GM12801 (cell line): ENCODE data around the gene CRHR2.

Experiments
- TF ChIP-seq, protein P1 (sequence below): IDR thresholded peaks from one replicate; pipeline ENCODE4 v1.5.1; 2011; ENCODE audit warnings: control low read depth; ENCODE audit not compliant: insufficient read length; ENCODE audit errors: extremely low read depth

CRHR2 gene

DNA sequence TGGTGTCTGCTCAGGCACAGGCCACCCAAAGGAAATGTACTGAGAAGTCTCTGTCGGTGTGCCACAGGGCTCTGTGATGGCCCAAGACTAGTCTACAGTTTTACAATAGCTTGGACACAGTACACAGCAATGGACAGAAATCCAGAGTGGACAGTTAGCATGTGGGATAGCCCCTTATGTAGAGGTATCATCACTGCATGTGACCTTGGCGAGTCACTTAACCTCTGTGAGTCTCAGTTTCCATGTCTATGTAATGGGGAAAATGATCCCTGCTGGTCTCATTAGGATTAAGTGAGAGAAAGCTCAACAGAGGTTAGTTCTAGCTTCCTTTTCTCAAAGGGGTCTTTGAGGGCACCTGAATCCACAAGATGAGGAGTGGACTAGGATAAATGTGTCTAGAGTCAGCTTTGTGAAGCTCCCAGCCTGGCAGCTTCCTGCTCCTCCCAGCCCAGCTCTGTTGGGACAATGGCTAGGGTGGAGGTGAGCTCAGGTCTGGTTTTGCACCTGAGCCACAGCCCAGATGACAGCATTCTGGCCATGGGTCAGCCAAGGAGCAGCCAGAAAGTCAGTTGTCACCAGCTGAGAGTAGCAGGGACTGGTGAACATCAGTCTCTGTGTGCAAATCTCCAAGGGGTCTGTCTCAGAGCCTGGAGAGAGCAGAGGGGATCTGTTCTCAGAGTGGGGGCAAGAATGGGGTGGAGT is 17.9 kb downstream of the CRHR2 start:
- TF ChIP-seq, protein P1, sequence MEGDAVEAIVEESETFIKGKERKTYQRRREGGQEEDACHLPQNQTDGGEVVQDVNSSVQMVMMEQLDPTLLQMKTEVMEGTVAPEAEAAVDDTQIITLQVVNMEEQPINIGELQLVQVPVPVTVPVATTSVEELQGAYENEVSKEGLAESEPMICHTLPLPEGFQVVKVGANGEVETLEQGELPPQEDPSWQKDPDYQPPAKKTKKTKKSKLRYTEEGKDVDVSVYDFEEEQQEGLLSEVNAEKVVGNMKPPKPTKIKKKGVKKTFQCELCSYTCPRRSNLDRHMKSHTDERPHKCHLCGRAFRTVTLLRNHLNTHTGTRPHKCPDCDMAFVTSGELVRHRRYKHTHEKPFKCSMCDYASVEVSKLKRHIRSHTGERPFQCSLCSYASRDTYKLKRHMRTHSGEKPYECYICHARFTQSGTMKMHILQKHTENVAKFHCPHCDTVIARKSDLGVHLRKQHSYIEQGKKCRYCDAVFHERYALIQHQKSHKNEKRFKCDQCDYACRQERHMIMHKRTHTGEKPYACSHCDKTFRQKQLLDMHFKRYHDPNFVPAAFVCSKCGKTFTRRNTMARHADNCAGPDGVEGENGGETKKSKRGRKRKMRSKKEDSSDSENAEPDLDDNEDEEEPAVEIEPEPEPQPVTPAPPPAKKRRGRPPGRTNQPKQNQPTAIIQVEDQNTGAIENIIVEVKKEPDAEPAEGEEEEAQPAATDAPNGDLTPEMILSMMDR: no peak

DNA sequence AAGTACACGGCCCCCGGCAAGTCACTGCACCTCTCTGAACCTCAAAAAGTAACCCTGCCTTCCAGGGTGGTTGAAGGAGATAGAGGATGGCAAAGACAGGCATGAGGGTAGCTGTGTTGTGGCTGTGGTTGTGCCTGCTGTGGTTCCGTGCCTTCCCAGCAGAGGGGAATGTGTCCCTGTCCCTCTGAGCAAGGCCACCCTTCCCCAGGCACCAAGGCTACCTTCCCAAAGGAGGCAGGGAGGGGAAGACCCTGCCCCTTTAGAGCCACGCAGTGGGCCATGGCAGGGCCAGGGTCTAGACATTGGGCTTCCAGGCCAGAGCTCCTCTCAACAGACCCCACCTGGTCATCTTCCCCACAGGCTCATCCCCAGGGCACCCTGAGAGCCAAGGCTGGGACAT is 18.8 kb downstream of the CRHR2 start:
- TF ChIP-seq, protein P1: no peak

DNA sequence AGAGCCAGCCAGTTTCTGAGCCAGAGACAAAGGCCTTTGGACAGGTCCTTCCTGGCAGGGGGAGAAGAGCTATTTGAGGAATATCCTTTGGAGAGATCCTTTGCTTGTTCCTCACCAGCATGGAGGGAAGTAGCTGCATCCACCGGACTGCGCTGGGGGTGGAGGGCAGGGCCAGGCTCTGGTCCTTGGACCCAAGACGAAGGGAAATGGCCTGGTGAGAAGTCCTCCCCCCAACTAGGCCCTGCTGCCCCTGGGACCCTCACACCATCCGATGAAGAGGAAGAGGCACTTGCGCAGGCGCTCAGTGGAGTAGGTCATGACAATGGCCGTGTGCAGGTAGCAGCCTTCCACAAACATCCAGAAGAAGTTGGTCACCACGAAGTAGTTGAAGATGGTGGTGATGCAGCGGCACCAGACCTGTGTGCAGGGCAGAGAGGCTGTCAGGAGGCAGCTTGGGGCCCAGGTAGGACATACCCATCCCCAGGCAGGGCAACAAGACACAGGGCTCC is 19.8 kb downstream of the CRHR2 start:
- TF ChIP-seq, protein P1: no peak

DNA sequence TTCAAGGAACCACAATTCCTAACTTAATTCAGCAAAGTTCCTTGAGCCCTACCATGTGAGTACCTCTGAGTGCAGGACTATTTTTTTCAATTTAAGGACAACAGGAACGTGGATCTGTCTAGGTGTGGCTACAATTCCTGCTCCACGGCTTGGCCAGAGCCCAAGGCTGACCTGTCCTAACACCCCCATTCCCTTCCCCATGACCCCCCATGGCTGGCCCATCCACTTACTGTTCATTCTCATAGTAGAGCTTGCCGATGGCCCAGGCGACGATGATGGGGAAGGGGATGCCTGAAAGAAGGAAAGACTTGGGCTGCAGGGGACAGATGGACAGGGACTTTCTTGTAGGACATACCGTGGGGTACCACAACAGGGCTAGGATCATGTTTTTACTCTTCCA is 20.3 kb downstream of the CRHR2 start:
- TF ChIP-seq, protein P1: no peak

DNA sequence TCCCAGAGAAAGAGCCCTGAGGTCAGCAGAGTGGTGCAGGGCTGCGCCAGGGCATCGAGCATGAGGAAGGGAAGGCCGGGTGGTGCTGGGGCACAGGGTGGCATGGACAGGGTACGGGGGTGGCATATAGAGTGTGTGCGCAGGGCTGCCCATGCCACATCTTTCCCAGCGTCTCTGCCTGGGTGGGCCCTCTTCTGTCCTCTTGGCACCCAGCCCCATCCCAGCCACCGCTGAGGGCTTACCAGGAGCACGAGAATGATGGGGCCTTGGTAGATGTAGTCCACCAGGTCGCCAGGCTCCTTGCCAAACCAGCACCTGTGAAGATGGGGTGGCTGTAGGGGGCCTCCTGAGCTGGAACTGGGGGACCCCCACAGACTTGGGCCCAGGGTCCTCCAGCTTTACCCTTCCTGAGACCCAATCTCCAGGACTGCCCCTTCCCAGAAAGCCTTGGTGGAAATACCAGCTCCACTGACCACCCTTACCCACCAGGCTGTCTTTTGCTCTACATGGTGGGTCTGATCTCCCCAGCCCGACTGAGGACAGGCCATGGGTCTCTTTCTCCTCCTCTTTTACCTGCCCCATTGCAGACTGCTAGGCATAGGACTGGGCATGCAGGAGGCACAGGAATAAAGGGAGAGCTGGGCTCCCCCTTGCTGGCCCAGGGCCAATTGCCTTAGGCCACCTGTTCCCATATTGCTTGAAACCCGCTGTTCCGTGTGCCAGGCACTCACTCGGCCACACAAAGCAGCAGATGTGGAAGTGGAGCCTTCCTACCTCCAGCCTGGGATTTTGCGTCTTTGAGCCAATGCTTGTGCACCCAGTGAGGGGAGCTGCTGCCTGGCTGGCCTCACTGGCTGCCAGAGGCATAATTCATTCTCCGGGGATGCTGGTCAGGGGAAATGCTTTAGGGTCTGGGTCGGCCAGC is 21.7 kb downstream of the CRHR2 start:
- TF ChIP-seq, protein P1: no peak

DNA sequence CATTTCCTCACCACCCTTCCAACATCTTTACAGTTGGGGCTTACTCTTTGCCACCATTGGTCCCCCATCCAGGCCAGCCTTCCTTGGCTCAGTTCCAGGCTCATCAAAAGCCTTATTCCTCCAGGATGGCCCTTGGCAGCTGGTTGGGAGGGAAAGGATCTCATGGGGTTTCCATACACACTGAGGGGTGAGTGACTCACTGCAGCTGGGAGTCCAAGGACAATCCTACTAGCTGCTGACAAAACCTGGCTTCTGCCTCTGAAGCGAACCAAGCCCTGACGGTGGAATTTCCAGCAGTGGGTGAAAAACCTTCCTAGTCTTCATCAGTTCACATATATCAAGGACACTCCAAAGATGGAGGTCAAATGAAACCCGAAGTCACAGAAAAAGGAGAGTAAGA is 22.9 kb downstream of the CRHR2 start:
- TF ChIP-seq, protein P1: no peak

DNA sequence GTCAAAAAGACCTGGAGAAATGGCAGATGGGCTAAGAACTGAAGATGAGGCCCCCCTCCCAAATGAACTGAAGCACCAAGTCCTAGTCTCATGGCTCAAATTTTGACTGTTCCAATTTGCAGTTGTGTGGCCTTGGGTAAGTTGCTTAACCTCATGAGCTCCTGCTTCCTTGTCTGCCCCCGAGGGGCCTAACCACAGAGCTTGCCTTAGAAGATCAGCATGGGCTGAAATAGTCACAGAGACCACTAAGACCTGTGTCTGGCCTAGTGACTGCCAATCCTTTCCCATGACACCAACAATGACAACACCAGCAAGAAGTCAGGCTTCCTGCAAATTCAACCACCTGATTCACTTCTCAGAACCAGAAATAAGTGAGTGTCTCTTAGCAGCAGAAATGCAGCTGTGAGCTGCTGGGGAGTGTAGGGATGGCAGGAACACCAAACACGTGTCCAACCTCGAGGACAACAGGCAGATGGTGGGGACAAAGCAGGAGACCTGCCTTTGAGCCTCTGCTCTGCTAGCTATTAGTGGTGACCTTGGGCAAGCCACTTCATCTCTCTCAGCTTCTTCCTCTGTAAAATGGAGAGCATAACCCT is 23.7 kb downstream of the CRHR2 start:
- TF ChIP-seq, protein P1: no peak
